ENCODE data around the gene CTNNA1.

The CTNNA1 gene

GRCh38 chr5:138733509-138733908 lies 19.7 kb upstream of the CTNNA1 start:
- in situ Hi-C loops (cut with MboI; ENCODE audit: low pct_unique_long_range_greater_than_20kb, low sequenced_read_pairs, unreplicated experiment), result no loop called here
- no peak for DNase-seq (ENCODE audit: low spot score)

GRCh38 chr5:138736293-138736692 lies 16.9 kb upstream of the CTNNA1 start:
- no peak for TF ChIP-seq CTCF (IDR thresholded peaks at IDR 0.05; ENCODE audit: extremely low read depth, insufficient read depth, missing control alignments)
- DNase-seq (ENCODE audit: low spot score), result no peak
- in situ Hi-C loops (cut with MboI; ENCODE audit: low pct_unique_long_range_greater_than_20kb, low sequenced_read_pairs, unreplicated experiment), result no loop called here

More at GRCh38 chr5:138733509-138733908, 19.7 kb upstream of the CTNNA1 start:
- no peak for TF ChIP-seq CTCF (IDR thresholded peaks at IDR 0.05; ENCODE audit: extremely low read depth, insufficient read depth, missing control alignments)

GRCh38 chr5:138737494-138738265 lies 15.5 kb upstream of the CTNNA1 start:
- in situ Hi-C loops (cut with MboI; ENCODE audit: low pct_unique_long_range_greater_than_20kb, low sequenced_read_pairs, unreplicated experiment), result no loop called here
- no peak for TF ChIP-seq CTCF (IDR thresholded peaks at IDR 0.05; ENCODE audit: extremely low read depth, insufficient read depth, missing control alignments)
- no peak for DNase-seq (ENCODE audit: low spot score)

DNA sequence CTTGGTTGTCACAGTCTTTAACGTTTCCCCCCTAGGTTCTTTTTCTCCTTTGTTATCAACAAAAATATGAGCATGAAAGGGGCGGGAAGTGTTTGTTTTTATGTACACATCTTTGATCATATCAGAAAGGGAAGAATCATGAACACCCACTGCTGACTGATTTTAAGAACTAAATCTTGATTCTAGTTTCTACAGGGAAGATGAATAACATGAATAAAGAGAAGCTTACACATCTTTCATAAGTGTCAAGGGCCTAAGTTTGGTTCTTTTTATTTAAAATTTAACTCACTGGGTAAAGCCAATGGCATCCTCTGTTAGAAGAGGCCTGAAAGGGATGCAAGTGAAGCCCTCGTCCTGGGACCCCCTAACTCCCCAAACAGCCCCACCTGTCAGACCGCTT lies 14.8 kb upstream of the CTNNA1 start:
- no peak for DNase-seq (ENCODE audit: low spot score)
- no peak for TF ChIP-seq CTCF (IDR thresholded peaks at IDR 0.05; ENCODE audit: extremely low read depth, insufficient read depth, missing control alignments)
- in situ Hi-C loops (cut with MboI; ENCODE audit: low pct_unique_long_range_greater_than_20kb, low sequenced_read_pairs, unreplicated experiment), result no loop called here

DNA sequence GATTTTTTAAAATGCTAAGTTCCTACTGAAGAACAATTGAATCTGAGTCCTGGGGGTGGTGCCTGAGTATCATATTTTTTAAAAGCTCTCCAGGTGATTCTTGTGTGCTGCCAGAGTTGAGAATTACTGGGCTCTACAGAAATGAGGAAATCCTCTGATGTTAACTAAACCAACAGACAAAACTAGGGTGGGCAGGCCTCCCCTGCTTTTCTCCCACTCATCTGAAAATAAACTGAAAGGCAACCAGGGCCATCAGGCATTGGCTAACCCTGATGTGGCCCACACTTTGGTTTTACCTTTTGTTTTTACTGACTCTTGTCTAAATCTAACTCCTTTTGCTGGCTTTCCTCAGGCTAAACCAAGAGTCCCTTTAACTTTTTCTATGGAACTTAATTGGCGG lies 13.3 kb upstream of the CTNNA1 start:
- in situ Hi-C loops (cut with MboI; ENCODE audit: low pct_unique_long_range_greater_than_20kb, low sequenced_read_pairs, unreplicated experiment), result no loop called here
- no peak for TF ChIP-seq CTCF (IDR thresholded peaks at IDR 0.05; ENCODE audit: extremely low read depth, insufficient read depth, missing control alignments)
- no peak for DNase-seq (ENCODE audit: low spot score)

GRCh38 chr5:138743484-138743883 lies 9.7 kb upstream of the CTNNA1 start:
- no peak for DNase-seq (ENCODE audit: low spot score)
- TF ChIP-seq CTCF (IDR thresholded peaks at IDR 0.05; ENCODE audit: extremely low read depth, insufficient read depth, missing control alignments), result no peak
- in situ Hi-C loops (cut with MboI; ENCODE audit: low pct_unique_long_range_greater_than_20kb, low sequenced_read_pairs, unreplicated experiment), result no loop called here

All from GM13977 (cell line).